Stomach (tissue), 9 donors: ENCODE measurements around the gene ZDHHC8. TPM values are rescaled to one million over a fixed set of nuclear protein-coding genes. Genes with fewer than 3 reads are reported as not detected.

Source experiments
- DNase-seq, 2 donors: peaks; one replicate each; pipeline versions ENCODE4 v3.0.0 to v3.0.0-alpha.2; 2013 to 2019
- H3K27ac ChIP-seq, 5 donors: fragments of 200-600 bp in 4 of 5; sonication (generic) in 4 of 5; one replicate each; pipeline ENCODE4 v1.5.1; 2013 to 2019; ENCODE audit warnings: mild to moderate bottlenecking in 1 of 5, moderate library complexity in 1 of 5
- H3K27me3 ChIP-seq, 3 donors: fragments of 200-600 bp; sonication (generic); one replicate each; pipeline ENCODE4 v1.5.1; 2017 to 2019; ENCODE audit warnings: mixed run types in 1 of 3
- H3K36me3 ChIP-seq, 4 donors: fragments of 200-600 bp; sonication (generic); 1 replicate in 3 of 4; 2 replicates in 1 of 4; pipeline ENCODE4 v1.5.1; 2016 to 2019
- H3K4me1 ChIP-seq, 4 donors: fragments of 200-600 bp; sonication (generic); one replicate each; pipeline ENCODE4 v1.5.1; 2016 to 2019
- H3K4me3 ChIP-seq, 4 donors: fragments of 200-600 bp; sonication (generic) in 3 of 4; one replicate each; pipeline ENCODE4 v1.5.1; 2016 to 2019; ENCODE audit warnings: mild to moderate bottlenecking in 1 of 4
- H3K9me3 ChIP-seq, 4 donors: fragments of 200-600 bp; sonication (generic); one replicate each; pipeline ENCODE4 v1.5.1; 2016 to 2019
- CTCF ChIP-seq, 7 experiments: fragments of 450-650 bp in 4 of 7; fragments of 200-600 bp in 3 of 7; sonication (generic) in 3 of 7; IDR thresholded peaks; one replicate each; pipeline ENCODE4 v1.5.1; 2016 to 2019; ENCODE audit warnings: antibody characterized with exemption in 7 of 7, control low read depth in 2 of 7, mild to moderate bottlenecking in 1 of 7
- EP300 ChIP-seq: sonication (generic); formaldehyde crosslinking; IDR thresholded peaks from one replicate; pipeline ENCODE4 v1.6.1; 2017; ENCODE audit warnings: antibody characterized with exemption
- POLR2A ChIP-seq, 4 donors: fragments of 450-650 bp; IDR thresholded peaks; one replicate each; pipeline ENCODE4 v1.6.1; 2016; ENCODE audit warnings: antibody characterized with exemption in 4 of 4, control low read depth in 2 of 4, mild to moderate bottlenecking in 1 of 4, moderate library complexity in 1 of 4
- POLR2AphosphoS5 ChIP-seq, 3 donors: sonication (generic); formaldehyde crosslinking; IDR thresholded peaks; one replicate each; pipeline ENCODE4 v1.6.1; 2016; ENCODE audit warnings: antibody characterized with exemption in 3 of 3
- WGBS, 5 donors: extraction: QIAGEN DNeasy Blood & Tissue Kit in 3 of 5; methylation state at CpG; one replicate each; pipeline versions ENCODE4 v1.1.5 to v1.1.7; 2013 to 2018; 5-methylcytosine and 5-hydroxymethylcytosine counted together
- intact Hi-C: fragments of 100-400 bp; cut with DNase I; formaldehyde crosslinking; loops from one replicate; pipeline ENCODE4 v1.15.1; 2023; ENCODE audit warnings: low total_unique reads
- polyA plus RNA-seq, 3 donors: library from polyadenylated mRNA; stranded (reverse); fragments of 200-250 nt; gene quantifications; one replicate each; pipeline ENCODE4 v1.2.3, GENCODE V29; 2013
- small RNA-seq, 4 donors: library from RNA; depleted of rRNA; stranded (forward); fragments of <200 nt; gene quantifications; one replicate each; pipeline ENCODE3, GENCODE V24; 2016
- total RNA-seq, 5 donors: library from RNA; depleted of rRNA; stranded (reverse); fragments of >200 nt; gene quantifications; one replicate each; pipeline versions ENCODE4 v1.1.0 to v1.2.3, GENCODE V29; 2014 to 2016
- donor health status: healthy with polysubstance abuse.
- donor health status: Bipolar disorder and iron deficiency.
- donor health status: healthy.

The ZDHHC8 gene
- total and polyA plus RNA-seq, 8 donors, result 3.2 to 228 (median 18.7) TPM

- intact Hi-C loops, result no loop called here
- Histone ChIP-seq H3K4me1 (no peaks in the 10 kb centered on the region), H3K27ac (no peak overlapping the region), H3K9me3 (no peaks in the 10 kb centered on the region), H3K4me3 (no peak overlapping the region), H3K36me3 (no peaks in the 10 kb centered on the region), H3K27me3 (no peaks in the 10 kb centered on the region)
- DNase-seq, result no peak
- TF ChIP-seq POLR2AphosphoS5 (IDR thresholded peaks at IDR 0.05) (no peak), CTCF (IDR thresholded peaks at IDR 0.05) (no peak), POLR2A (IDR thresholded peaks at IDR 0.05) (no peak), EP300 (no peak)
- 80 to 89% (median 85%) methylated on average over 12 to 17 of the region's 17 CpGs for WGBS, 5 donors
Observed at GRCh38 chr22:20193761-20194494, 62.3 kb downstream of the ZDHHC8 start.

GRCh38 chr22:20194681-20195593 is 63.3 kb downstream of the ZDHHC8 start:
- no peaks in the 10 kb centered on the region for H3K27me3 ChIP-seq
- intact Hi-C loops, result no loop called here
- no peaks in the 10 kb centered on the region for H3K9me3 ChIP-seq
- no peaks in the 10 kb centered on the region for H3K36me3 ChIP-seq
- no peak for TF ChIP-seq POLR2AphosphoS5 (IDR thresholded peaks at IDR 0.05)
- TF ChIP-seq EP300, result no peak
- no peak for TF ChIP-seq POLR2A (IDR thresholded peaks at IDR 0.05)
- no peak for TF ChIP-seq CTCF (IDR thresholded peaks at IDR 0.05)
- H3K27ac ChIP-seq, result no peak overlapping the region
- H3K4me3 ChIP-seq, result no peak overlapping the region
- 69 to 81% (median 72%) methylated on average over 12 to 15 of the region's 15 CpGs for WGBS, 5 donors
- DNase-seq, result no peak
- no peaks in the 10 kb centered on the region for H3K4me1 ChIP-seq

GRCh38 chr22:20196094-20196842 is 64.7 kb downstream of the ZDHHC8 start:
- Histone ChIP-seq H3K27me3 (no peaks in the 10 kb centered on the region), H3K36me3 (no peaks in the 10 kb centered on the region), H3K4me3 (no peak overlapping the region), H3K9me3 (no peaks in the 10 kb centered on the region), H3K27ac (no peak overlapping the region), H3K4me1 (no peaks in the 10 kb centered on the region)
- no peak for DNase-seq
- 73 to 84% (median 80%) methylated on average over 8 to 19 of the region's 19 CpGs for WGBS, 5 donors
- intact Hi-C loops, result no loop called here
- TF ChIP-seq POLR2A (IDR thresholded peaks at IDR 0.05), result no peak
- TF ChIP-seq POLR2AphosphoS5 (IDR thresholded peaks at IDR 0.05), result no peak
- TF ChIP-seq EP300, result no peak
- TF ChIP-seq CTCF (IDR thresholded peaks at IDR 0.05), result no peak

Small RNAs within 50 kb of the gene (small RNA-seq; reads per million reads assigned to genes)
- gene MIR6816 (0 to 0.14 (median 0) reads per million in 4 donors), gene RF00599 (0 reads per million in 4 donors)

Other genes starting within 250 kb of the ZDHHC8 start
- 100 to 1,000 TPM in 2 of 5 donors, 10 to 100 TPM in 3; 25.1 to 137 (median 87.9) TPM for gene COMT, start 190.0 kb upstream of the ZDHHC8 start, total RNA-seq
- 100 to 1,000 TPM; 103 to 174 (median 103) TPM for gene COMT, start 190.0 kb upstream of the ZDHHC8 start, polyA plus RNA-seq
- gene TXNRD2, start 190.0 kb upstream of the ZDHHC8 start, total RNA-seq, result 10 to 100 TPM in 4 of 5 donors, 1 to 10 TPM in 1; 6.4 to 59.4 (median 25.3) TPM
- gene TXNRD2, start 190.0 kb upstream of the ZDHHC8 start, polyA plus RNA-seq, result 10 to 100 TPM; 35.1 to 69.5 (median 57.7) TPM
- 10 to 100 TPM; 11.2 to 51.3 (median 27.8) TPM for gene ARVCF, start 115.0 kb upstream of the ZDHHC8 start, total RNA-seq
- 10 to 100 TPM in 2 of 3 donors, 1 to 10 TPM in 1; 3.5 to 15.4 (median 10.2) TPM for gene ARVCF, start 115.0 kb upstream of the ZDHHC8 start, polyA plus RNA-seq
- 10 to 100 TPM; 18.1 to 38.8 (median 27.2) TPM for gene TANGO2, start 110.7 kb upstream of the ZDHHC8 start, total RNA-seq
- 10 to 100 TPM; 13.8 to 37.7 (median 26.0) TPM for gene TANGO2, start 110.7 kb upstream of the ZDHHC8 start, polyA plus RNA-seq
- gene DGCR8, start 51.6 kb upstream of the ZDHHC8 start, total RNA-seq, result 10 to 100 TPM; 25.1 to 55.4 (median 48.5) TPM
- 10 to 100 TPM in 1 of 3 donors, 1 to 10 TPM in 2; 7.8 to 13.8 (median 9.3) TPM for gene DGCR8, start 51.6 kb upstream of the ZDHHC8 start, polyA plus RNA-seq
- gene RANBP1, start 15.7 kb upstream of the ZDHHC8 start, total RNA-seq, result 100 to 1,000 TPM in 3 of 5 donors, 10 to 100 TPM in 2; 23.9 to 200 (median 127) TPM
- gene RANBP1, start 15.7 kb upstream of the ZDHHC8 start, polyA plus RNA-seq, result 10 to 100 TPM; 72.8 to 93.5 (median 90.3) TPM
- gene TRMT2A, start 14.6 kb upstream of the ZDHHC8 start, total RNA-seq, result 100 to 1,000 TPM in 1 of 5 donors, 10 to 100 TPM in 4; 30.5 to 143 (median 89.5) TPM
- gene TRMT2A, start 14.6 kb upstream of the ZDHHC8 start, polyA plus RNA-seq, result 10 to 100 TPM; 17.9 to 70.3 (median 33.6) TPM
- gene CCDC188, start 19.3 kb downstream of the ZDHHC8 start, total RNA-seq, result 10 to 100 TPM in 1 of 5 donors, 1 to 10 TPM in 1, under 1 TPM in 2, not detected in 1; 0.37 to 40.8 (median 2.1) TPM
- 1 to 10 TPM in 1 of 3 donors, under 1 TPM in 2; 0.10 to 2.7 (median 0.76) TPM for gene CCDC188, start 19.3 kb downstream of the ZDHHC8 start, polyA plus RNA-seq
- gene RTN4R, start 136.5 kb downstream of the ZDHHC8 start, total RNA-seq, result 1 to 10 TPM in 1 of 5 donors, under 1 TPM in 1, not detected in 3; 0.92 to 1.7 TPM
- 1 to 10 TPM; 1.4 to 2.2 (median 2.0) TPM for gene RTN4R, start 136.5 kb downstream of the ZDHHC8 start, polyA plus RNA-seq
- 100 to 1,000 TPM in 1 of 5 donors, 10 to 100 TPM in 4; 21.4 to 148 (median 46.1) TPM for gene DGCR6L, start 188.3 kb downstream of the ZDHHC8 start, total RNA-seq
- gene DGCR6L, start 188.3 kb downstream of the ZDHHC8 start, polyA plus RNA-seq, result 10 to 100 TPM; 81.5 to 88.3 (median 83.3) TPM